Tibial artery (tissue), 4 donors: ENCODE results near the gene RINT1.

Experiments used
- DNase-seq, 2 donors: peaks; one replicate each; pipeline ENCODE4 v3.0.0-alpha.2; 2019
- H3K27ac ChIP-seq, 2 donors: fragments of 200-600 bp; sonication (generic) in 1 of 2; 1 replicate in 1 of 2; 2 replicates in 1 of 2; pipeline ENCODE4 v1.5.1; 2018 to 2019; ENCODE audit warnings: mild to moderate bottlenecking in 1 of 2
- H3K27me3 ChIP-seq, 2 donors: fragments of 200-600 bp; sonication (generic) in 1 of 2; one replicate each; pipeline versions ENCODE4 v1.5.1 to v1.6.0; 2016 to 2019
- H3K36me3 ChIP-seq, 3 donors: fragments of 200-600 bp; sonication (generic) in 2 of 3; one replicate each; pipeline ENCODE4 v1.5.1; 2016 to 2019; ENCODE audit warnings: mild to moderate bottlenecking in 2 of 3
- H3K4me1 ChIP-seq, 4 donors: fragments of 200-600 bp; sonication (generic) in 2 of 4; 1 replicate in 3 of 4; 2 replicates in 1 of 4; pipeline ENCODE4 v1.5.1; 2016 to 2019
- H3K4me3 ChIP-seq, 2 donors: fragments of 200-600 bp; sonication (generic) in 1 of 2; 1 replicate in 1 of 2; 2 replicates in 1 of 2; pipeline ENCODE4 v1.5.1; 2018 to 2019; ENCODE audit warnings: mild to moderate bottlenecking in 2 of 2
- H3K9me3 ChIP-seq, 3 donors: fragments of 200-600 bp; sonication (generic) in 1 of 3; one replicate each; pipeline ENCODE4 v1.5.1; 2016 to 2019
- intact Hi-C: fragments of 100-400 bp; cut with DNase I; formaldehyde crosslinking; loops from one replicate; pipeline ENCODE4 v1.15.0; 2023; ENCODE audit warnings: low total_unique reads
- TF ChIP-seq, protein P1 (sequence below), 2 experiments: fragments of 200-600 bp in 1 of 2; fragments of 450-650 bp in 1 of 2; IDR thresholded peaks; one replicate each; pipeline ENCODE4 v1.5.1; 2017 to 2019; ENCODE audit warnings: antibody characterized with exemption in 2 of 2, mild to moderate bottlenecking in 1 of 2, moderate library complexity in 1 of 2

The RINT1 gene

DNA sequence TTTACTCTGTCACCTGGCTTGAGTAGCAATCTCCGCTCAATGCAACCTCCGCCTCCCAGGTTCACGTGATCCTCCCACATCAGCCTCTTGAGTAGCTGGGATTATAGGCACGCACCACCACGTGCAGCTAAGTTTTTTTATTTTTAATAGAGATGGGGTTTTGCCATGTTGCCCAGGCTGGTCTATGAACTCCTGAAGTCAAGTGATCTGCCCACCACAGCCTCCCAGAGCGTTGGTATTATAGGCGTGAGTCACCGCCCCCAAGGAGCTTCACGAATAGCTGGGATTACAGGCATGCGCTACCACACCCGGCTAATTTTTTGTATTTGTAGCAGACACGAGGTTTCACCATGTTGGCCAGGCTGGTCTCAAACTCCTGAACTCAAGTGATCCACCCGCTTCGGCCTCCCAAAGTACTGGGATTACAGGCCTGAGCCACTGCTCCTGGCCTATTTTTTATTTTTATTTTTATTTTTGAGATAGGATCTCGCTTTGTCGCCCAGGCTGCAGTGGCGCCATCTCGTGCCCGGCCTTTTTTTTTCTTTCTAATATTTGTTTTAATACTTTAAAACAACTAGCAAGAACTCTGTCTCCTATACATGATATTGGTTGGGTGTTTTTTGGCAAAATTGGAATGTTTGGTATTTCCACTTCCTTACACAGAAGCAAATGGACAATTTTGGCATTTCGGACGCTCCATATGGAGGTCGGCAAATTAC, 48.2 kb downstream of the RINT1 start:
- H3K4me3 ChIP-seq: no peak overlapping the region
- H3K27ac ChIP-seq: no peak overlapping the region
- intact Hi-C loops: no loop called here

DNA sequence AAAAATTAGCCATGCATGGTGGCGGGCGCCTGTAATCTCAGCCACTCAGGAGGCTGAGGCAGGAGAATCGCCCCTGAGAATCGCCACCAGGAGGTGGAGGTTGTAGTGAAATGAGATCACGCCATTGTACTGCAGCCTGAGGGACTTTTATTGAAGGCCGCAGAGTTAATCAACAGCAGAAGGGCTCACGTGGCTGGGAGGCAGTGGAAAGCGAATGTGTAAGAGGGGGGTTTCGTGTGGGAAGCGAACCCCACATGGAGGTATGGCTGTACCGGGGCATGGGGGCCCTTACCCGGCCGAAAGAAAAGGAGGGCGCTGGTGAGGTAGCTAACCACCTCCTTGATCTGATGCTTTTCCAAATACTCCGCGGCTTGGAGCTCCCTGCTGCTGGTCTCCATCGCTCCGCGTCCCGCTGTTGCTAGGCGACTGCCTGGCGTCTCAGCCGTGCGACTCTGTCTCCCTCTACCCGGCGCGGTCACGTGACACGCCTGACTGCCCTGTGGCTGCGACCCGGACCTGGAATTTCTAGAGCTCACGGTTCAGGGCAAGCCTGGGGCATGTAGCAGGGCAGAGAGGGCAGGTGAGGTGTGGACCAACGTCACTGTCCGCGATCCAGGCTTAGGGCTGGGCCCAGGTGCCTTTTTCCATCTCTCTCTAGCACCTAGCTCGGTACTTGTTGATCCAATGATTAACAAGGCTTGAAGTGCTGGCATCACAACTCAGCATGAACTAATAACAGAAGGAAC, 49.2 kb downstream of the RINT1 start, which contains the start of gene EFCAB10:
Gene EFCAB10 (minus strand): TSS at position 428 of the 746 bp plus-strand sequence. CDS start 30 bp downstream, at position 398.
- intact Hi-C loops: no loop called here
- TF ChIP-seq, protein P1, sequence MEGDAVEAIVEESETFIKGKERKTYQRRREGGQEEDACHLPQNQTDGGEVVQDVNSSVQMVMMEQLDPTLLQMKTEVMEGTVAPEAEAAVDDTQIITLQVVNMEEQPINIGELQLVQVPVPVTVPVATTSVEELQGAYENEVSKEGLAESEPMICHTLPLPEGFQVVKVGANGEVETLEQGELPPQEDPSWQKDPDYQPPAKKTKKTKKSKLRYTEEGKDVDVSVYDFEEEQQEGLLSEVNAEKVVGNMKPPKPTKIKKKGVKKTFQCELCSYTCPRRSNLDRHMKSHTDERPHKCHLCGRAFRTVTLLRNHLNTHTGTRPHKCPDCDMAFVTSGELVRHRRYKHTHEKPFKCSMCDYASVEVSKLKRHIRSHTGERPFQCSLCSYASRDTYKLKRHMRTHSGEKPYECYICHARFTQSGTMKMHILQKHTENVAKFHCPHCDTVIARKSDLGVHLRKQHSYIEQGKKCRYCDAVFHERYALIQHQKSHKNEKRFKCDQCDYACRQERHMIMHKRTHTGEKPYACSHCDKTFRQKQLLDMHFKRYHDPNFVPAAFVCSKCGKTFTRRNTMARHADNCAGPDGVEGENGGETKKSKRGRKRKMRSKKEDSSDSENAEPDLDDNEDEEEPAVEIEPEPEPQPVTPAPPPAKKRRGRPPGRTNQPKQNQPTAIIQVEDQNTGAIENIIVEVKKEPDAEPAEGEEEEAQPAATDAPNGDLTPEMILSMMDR (IDR thresholded peaks at IDR 0.05): no peak
- Histone ChIP-seq H3K36me3 (no peaks in the 10 kb centered on the region), H3K4me1 (peaks cover 0 to 6% (median 3%) of the 10 kb centered on the region in 4 donors), H3K4me3 (peak within 1 kb of the TSS; percentile 16 to 26), H3K27ac (no peak within 1 kb of the TSS), H3K9me3 (no peaks in the 10 kb centered on the region), H3K27me3 (peaks cover 0 to 13% of the 10 kb centered on the region in 2 donors)
- no peak for DNase-seq

More for the DNA sequence above, 48.2 kb downstream of the RINT1 start:
- H3K4me1 ChIP-seq: peaks cover 0 to 6% (median 3%) of the 10 kb centered on the region in 4 donors
- H3K36me3 ChIP-seq: no peaks in the 10 kb centered on the region
- no peak for DNase-seq
- H3K9me3 ChIP-seq: no peaks in the 10 kb centered on the region
- TF ChIP-seq, protein P1 (IDR thresholded peaks at IDR 0.05): no peak
- peaks cover 0 to 13% of the 10 kb centered on the region in 2 donors for H3K27me3 ChIP-seq

GRCh38 chr7:105583061-105583460, 51.1 kb downstream of the RINT1 start:
- intact Hi-C loops: no loop called here
- no peak for DNase-seq

GRCh38 chr7:105584165-105584564, 52.2 kb downstream of the RINT1 start:
- H3K27me3 ChIP-seq: peaks cover 0 to 13% of the 10 kb centered on the region in 2 donors
- no peaks in the 10 kb centered on the region for H3K9me3 ChIP-seq
- TF ChIP-seq, protein P1 (IDR thresholded peaks at IDR 0.05): no peak
- H3K4me3 ChIP-seq: no peak overlapping the region
- H3K36me3 ChIP-seq: no peaks in the 10 kb centered on the region
- DNase-seq: no peak
- intact Hi-C loops: no loop called here
- no peak overlapping the region for H3K27ac ChIP-seq
- peaks cover 0 to 9% (median 3%) of the 10 kb centered on the region in 4 donors for H3K4me1 ChIP-seq

More at GRCh38 chr7:105583061-105583460, 51.1 kb downstream of the RINT1 start:
- TF ChIP-seq, protein P1 (IDR thresholded peaks at IDR 0.05): no peak
- H3K4me1 ChIP-seq: peaks cover 0 to 6% (median 3%) of the 10 kb centered on the region in 4 donors
- H3K4me3 ChIP-seq: no peak overlapping the region
- no peak overlapping the region for H3K27ac ChIP-seq
- no peaks in the 10 kb centered on the region for H3K36me3 ChIP-seq
- H3K9me3 ChIP-seq: no peaks in the 10 kb centered on the region
- peaks cover 0 to 13% of the 10 kb centered on the region in 2 donors for H3K27me3 ChIP-seq

GRCh38 chr7:105585850-105586500, 54.0 kb downstream of the RINT1 start:
- TF ChIP-seq, protein P1 (IDR thresholded peaks at IDR 0.05): no peak
- H3K27ac ChIP-seq: no peak overlapping the region
- H3K36me3 ChIP-seq: no peaks in the 10 kb centered on the region
- no peak for DNase-seq
- no peak overlapping the region for H3K4me3 ChIP-seq
- intact Hi-C loops: no loop called here
- H3K9me3 ChIP-seq: no peaks in the 10 kb centered on the region
- peaks cover 0 to 10% of the 10 kb centered on the region in 2 donors for H3K27me3 ChIP-seq
- peaks cover 0 to 11% (median 3%) of the 10 kb centered on the region in 4 donors for H3K4me1 ChIP-seq
